ENCODE measurements around the gene SNN.

Gene SNN

GRCh38 chr16:11627822-11628457 is 40.3 kb upstream of the SNN start:
- H3K4me1 ChIP-seq (ENCODE audit: control insufficient read depth in 1 of 2, insufficient read depth in 1 of 2, low read depth in 1 of 2, low read length in 1 of 2) = peaks cover 93 to 96% of the 10 kb centered on the region in 2 experiments
- TF ChIP-seq, protein P1, sequence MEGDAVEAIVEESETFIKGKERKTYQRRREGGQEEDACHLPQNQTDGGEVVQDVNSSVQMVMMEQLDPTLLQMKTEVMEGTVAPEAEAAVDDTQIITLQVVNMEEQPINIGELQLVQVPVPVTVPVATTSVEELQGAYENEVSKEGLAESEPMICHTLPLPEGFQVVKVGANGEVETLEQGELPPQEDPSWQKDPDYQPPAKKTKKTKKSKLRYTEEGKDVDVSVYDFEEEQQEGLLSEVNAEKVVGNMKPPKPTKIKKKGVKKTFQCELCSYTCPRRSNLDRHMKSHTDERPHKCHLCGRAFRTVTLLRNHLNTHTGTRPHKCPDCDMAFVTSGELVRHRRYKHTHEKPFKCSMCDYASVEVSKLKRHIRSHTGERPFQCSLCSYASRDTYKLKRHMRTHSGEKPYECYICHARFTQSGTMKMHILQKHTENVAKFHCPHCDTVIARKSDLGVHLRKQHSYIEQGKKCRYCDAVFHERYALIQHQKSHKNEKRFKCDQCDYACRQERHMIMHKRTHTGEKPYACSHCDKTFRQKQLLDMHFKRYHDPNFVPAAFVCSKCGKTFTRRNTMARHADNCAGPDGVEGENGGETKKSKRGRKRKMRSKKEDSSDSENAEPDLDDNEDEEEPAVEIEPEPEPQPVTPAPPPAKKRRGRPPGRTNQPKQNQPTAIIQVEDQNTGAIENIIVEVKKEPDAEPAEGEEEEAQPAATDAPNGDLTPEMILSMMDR (IDR thresholded peaks at IDR 0.05) = no peak

DNA sequence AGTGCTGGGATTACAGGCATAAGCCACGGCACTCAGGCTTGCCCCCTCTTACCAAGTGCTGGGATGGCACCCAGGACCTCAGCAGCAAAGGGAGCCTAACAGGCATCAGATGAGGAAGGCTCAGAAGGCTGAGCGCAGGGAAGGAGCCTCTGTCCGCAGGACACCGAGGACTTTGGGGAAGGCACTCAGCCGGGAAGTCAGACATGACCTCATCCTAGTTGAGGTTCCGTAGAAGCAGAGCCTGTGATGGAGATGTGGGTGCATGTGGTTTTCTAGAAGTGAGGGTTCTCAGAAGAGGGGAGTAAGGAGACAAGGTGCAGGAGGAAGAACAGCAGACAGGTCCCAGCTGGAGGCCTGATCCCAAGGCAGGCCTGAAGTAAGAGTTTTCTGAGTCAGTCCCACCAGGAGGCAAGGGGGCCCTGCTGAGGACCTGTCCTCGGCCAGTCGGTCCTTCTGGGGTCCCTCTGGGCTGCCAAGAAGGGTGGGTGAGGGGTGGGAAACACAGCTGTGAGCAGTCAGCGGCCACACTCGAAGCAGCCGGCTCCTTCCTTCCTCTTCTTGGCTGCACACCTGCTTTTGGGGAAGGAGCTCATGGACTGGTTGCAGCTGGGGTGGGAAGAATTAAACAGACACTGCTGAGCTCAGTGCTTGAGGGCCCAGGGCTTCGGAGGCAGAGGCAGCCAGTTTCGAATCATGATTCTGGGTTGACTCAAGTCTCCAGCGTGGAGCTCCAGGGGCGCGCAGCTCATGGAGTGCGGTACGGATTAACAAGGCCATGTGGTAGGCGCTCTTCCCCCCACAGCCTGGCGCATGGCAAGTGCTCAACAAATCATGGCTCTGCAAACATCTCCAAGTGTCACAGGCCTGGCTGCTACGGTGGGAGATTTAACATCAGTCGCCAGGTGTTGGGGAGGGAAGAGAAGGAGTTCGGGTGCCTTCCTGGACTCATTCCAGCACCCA is 38.9 kb upstream of the SNN start:
- Histone ChIP-seq H3K27ac (peak overlapping the region; percentile 96), H3K4me3 (ENCODE audit: low read depth in 1 of 2, low read length in 1 of 2) (peak overlapping the region; percentile 49 to 61), H3K9me3 (no peaks in the 10 kb centered on the region), H3K36me3 (no peaks in the 10 kb centered on the region), H3K4me1 (ENCODE audit: control insufficient read depth in 1 of 2, insufficient read depth in 1 of 2, low read depth in 1 of 2, low read length in 1 of 2) (peaks cover 93 to 96% of the 10 kb centered on the region in 2 experiments), H3K27me3 (no peaks in the 10 kb centered on the region)
- TF ChIP-seq, protein P1 (IDR thresholded peaks at IDR 0.05) = peak; percentile 40

More at GRCh38 chr16:11627822-11628457, 40.3 kb upstream of the SNN start:
- Histone ChIP-seq H3K27ac (peak overlapping the region; percentile 96), H3K36me3 (no peaks in the 10 kb centered on the region), H3K4me3 (ENCODE audit: low read depth in 1 of 2, low read length in 1 of 2) (peak overlapping the region; percentile 49 to 61), H3K27me3 (no peaks in the 10 kb centered on the region), H3K9me3 (no peaks in the 10 kb centered on the region)

- no peaks in the 10 kb centered on the region for H3K27me3 ChIP-seq
- TF ChIP-seq, protein P1 (IDR thresholded peaks at IDR 0.05) = no peak
- H3K4me1 ChIP-seq (ENCODE audit: control insufficient read depth in 1 of 2, insufficient read depth in 1 of 2, low read depth in 1 of 2, low read length in 1 of 2) = peaks cover 93 to 96% of the 10 kb centered on the region in 2 experiments
- H3K36me3 ChIP-seq = no peaks in the 10 kb centered on the region
- no peaks in the 10 kb centered on the region for H3K9me3 ChIP-seq
- peak overlapping the region; percentile 49 to 61 for H3K4me3 ChIP-seq (ENCODE audit: low read depth in 1 of 2, low read length in 1 of 2)
- H3K27ac ChIP-seq = peak overlapping the region; percentile 96
These were observed 38.0 kb upstream of the SNN start for GRCh38 chr16:11630046-11630767.

DNA sequence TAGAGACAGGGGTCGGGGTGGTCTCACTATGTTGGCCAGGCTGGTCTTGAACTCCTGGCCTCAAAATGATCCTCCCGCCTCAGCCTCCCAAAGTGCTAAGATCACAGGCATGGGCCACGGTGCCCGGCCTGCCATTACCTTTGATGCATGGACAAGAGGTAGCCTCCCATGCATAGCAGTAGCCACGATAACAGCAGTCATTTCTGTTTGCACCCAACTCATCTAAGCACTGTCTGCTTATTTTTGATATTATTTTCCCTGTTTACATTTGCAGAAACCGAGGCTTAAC is 37.5 kb upstream of the SNN start:
- peak overlapping the region; percentile 96 for H3K27ac ChIP-seq
- H3K4me3 ChIP-seq (ENCODE audit: low read depth in 1 of 2, low read length in 1 of 2) = no peak overlapping the region
- peaks cover 93 to 96% of the 10 kb centered on the region in 2 experiments for H3K4me1 ChIP-seq (ENCODE audit: control insufficient read depth in 1 of 2, insufficient read depth in 1 of 2, low read depth in 1 of 2, low read length in 1 of 2)
- H3K27me3 ChIP-seq = no peaks in the 10 kb centered on the region
- TF ChIP-seq, protein P1 (IDR thresholded peaks at IDR 0.05) = no peak
- no peaks in the 10 kb centered on the region for H3K9me3 ChIP-seq
- H3K36me3 ChIP-seq = no peaks in the 10 kb centered on the region

DNA sequence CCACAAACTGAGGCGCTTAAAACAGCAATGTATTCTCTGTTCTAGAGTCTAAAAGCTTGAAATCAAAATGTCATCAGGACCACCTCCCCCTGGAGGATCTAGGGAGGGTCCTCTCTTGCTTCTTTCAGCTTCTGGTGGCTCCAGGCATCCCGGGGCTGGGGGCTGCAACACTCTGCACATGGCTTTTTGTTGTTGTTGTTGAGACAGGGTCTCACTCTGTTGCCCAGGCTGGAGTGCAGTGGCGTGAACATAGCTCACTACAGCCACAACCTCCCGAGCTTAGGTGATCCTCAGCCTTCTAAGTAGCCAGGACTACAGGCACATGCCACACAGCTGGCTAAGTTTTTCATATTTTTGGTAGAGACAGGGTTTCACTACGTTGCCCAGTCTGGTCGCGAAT is 37.0 kb upstream of the SNN start:
- peaks cover 93 to 96% of the 10 kb centered on the region in 2 experiments for H3K4me1 ChIP-seq (ENCODE audit: control insufficient read depth in 1 of 2, insufficient read depth in 1 of 2, low read depth in 1 of 2, low read length in 1 of 2)
- no peaks in the 10 kb centered on the region for H3K9me3 ChIP-seq
- H3K27ac ChIP-seq = peak overlapping the region; percentile 96
- TF ChIP-seq, protein P1 (IDR thresholded peaks at IDR 0.05) = no peak
- H3K4me3 ChIP-seq (ENCODE audit: low read depth in 1 of 2, low read length in 1 of 2) = no peak overlapping the region
- no peaks in the 10 kb centered on the region for H3K27me3 ChIP-seq
- H3K36me3 ChIP-seq = no peaks in the 10 kb centered on the region

Measured in neutrophil (primary cell).